ENCODE results near the gene RASSF7. TPM values are rescaled to one million over a fixed set of nuclear protein-coding genes. Genes with fewer than 3 reads are reported as not detected.

RASSF7 gene
- total and polyA plus RNA-seq, 2 donors (not counting 3 experiments of a cell fraction or from before 2014, with no cell fraction given): 14.1 to 19.9 TPM

DNA sequence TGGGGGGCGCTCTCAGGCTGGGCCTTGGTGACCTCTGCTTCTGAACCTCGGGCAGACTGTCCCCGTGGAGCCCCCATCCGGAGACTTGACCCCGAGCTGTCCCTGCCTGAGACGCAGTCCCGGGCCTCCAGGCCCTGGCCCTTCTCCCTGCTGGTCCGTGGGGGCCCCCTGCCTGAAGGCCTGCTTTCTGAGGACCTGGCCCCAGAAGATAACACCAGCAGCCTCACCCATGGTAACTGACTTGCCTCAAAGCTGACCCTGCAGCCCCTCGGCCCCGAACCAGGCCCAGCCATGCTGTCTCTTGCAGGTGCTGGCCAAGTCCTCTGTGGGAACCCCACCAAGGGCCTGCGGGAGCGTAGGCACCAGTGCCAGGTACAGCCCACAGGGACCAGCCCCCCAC, 9.2 kb upstream of the RASSF7 start:
- Histone ChIP-seq H3K27ac (ENCODE audit: insufficient read depth, low read depth, low read length) (no peak overlapping the region), H4K20me1 (replicated peaks; ENCODE audit: control insufficient read depth, extremely low read depth, insufficient read depth, low read length) (no peaks in the 10 kb centered on the region), H3K36me3 (ENCODE audit: control insufficient read depth in 2 of 2, extremely low read depth in 1 of 2, insufficient read depth in 2 of 2, low read length in 2 of 2) (no peaks in the 10 kb centered on the region), H3K4me1 (ENCODE audit: control insufficient read depth, extremely low read depth, insufficient read depth, low read length) (peaks cover 3% of the 10 kb centered on the region), H3K79me2 (ENCODE audit: control insufficient read depth, insufficient read depth, low read length) (no peaks in the 10 kb centered on the region), H2AFZ (ENCODE audit: low read depth, low read length) (no peak overlapping the region), H3K9ac (replicated peaks; ENCODE audit: extremely low read depth, insufficient read depth, low read length) (no peak overlapping the region), H3K4me3 (replicated peaks in 1 of 3; ENCODE audit: insufficient read depth in 1 of 3, low read depth in 1 of 3, low read length in 3 of 3) (no peak overlapping the region), H3K27me3 (ENCODE audit: control insufficient read depth in 2 of 2, insufficient read depth in 2 of 2, low read length in 2 of 2) (peaks cover 7 to 14% of the 10 kb centered on the region in 2 experiments), H3K9me1 (replicated peaks; ENCODE audit: control insufficient read depth, extremely low read depth, insufficient read depth, low read length) (no peaks in the 10 kb centered on the region), H3K4me2 (ENCODE audit: insufficient read depth, low read length) (no peak overlapping the region), H3K9me3 (replicated peaks; ENCODE audit: control insufficient read depth, insufficient read depth, low read length) (no peaks in the 10 kb centered on the region)
- no peak for FAIRE-seq
- dilution Hi-C loops (cut with MboI; ENCODE audit: extremely low pct_ligation_motif_present, low sequenced_read_pairs): no loop called here
- DNase-seq (ENCODE audit: low read depth, low spot score): no peak
- intact Hi-C loops (cut with micrococcal nuclease): no loop called here
- no TSS peak for BruUV-seq (replicated peaks)
- ChIA-PET POLR2A (no interaction called here), CTCF (no interaction called here)
- TF ChIP-seq, protein P1, sequence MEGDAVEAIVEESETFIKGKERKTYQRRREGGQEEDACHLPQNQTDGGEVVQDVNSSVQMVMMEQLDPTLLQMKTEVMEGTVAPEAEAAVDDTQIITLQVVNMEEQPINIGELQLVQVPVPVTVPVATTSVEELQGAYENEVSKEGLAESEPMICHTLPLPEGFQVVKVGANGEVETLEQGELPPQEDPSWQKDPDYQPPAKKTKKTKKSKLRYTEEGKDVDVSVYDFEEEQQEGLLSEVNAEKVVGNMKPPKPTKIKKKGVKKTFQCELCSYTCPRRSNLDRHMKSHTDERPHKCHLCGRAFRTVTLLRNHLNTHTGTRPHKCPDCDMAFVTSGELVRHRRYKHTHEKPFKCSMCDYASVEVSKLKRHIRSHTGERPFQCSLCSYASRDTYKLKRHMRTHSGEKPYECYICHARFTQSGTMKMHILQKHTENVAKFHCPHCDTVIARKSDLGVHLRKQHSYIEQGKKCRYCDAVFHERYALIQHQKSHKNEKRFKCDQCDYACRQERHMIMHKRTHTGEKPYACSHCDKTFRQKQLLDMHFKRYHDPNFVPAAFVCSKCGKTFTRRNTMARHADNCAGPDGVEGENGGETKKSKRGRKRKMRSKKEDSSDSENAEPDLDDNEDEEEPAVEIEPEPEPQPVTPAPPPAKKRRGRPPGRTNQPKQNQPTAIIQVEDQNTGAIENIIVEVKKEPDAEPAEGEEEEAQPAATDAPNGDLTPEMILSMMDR (IDR thresholded peaks at IDR 0.05; ENCODE audit: extremely low read depth in 1 of 2, insufficient read depth in 1 of 2, low read depth in 1 of 2, low read length in 2 of 2): no peak
- TF ChIP-seq JUN (IDR thresholded peaks at IDR 0.05; ENCODE audit: borderline replicate concordance, insufficient read depth, insufficient read length, low read depth): no peak
- no peak for TF ChIP-seq MYC (IDR thresholded peaks at IDR 0.05; ENCODE audit: low read depth, low read length)
- TF ChIP-seq FOS (IDR thresholded peaks at IDR 0.05; ENCODE audit: borderline replicate concordance, insufficient read depth, low read length): no peak
- TF ChIP-seq EZH2 (IDR thresholded peaks at IDR 0.05; ENCODE audit: borderline replicate concordance, low read depth, low read length, severe bottlenecking): no peak
- no peak for TF ChIP-seq POLR2A (IDR thresholded peaks at IDR 0.05; ENCODE audit: low read depth, low read length)
- TF ChIP-seq GATA2 (IDR thresholded peaks at IDR 0.05; ENCODE audit: insufficient read depth, insufficient read length, low read depth, low read length): no peak
- no peak for TF ChIP-seq POLR2AphosphoS5 (IDR thresholded peaks at IDR 0.05; ENCODE audit: insufficient read depth, low read depth, low read length)
- TF ChIP-seq, protein P2, sequence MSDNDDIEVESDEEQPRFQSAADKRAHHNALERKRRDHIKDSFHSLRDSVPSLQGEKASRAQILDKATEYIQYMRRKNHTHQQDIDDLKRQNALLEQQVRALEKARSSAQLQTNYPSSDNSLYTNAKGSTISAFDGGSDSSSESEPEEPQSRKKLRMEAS (IDR thresholded peaks at IDR 0.05; ENCODE audit: insufficient read depth, insufficient read length): no peak
